ENCODE measurements around the gene ATP10A.

- TF ChIP-seq CTCF (IDR thresholded peaks at IDR 0.05; ENCODE audit: poor library complexity, severe bottlenecking) = no peak
- TF ChIP-seq REST (IDR thresholded peaks at IDR 0.05; ENCODE audit: borderline replicate concordance) = no peak
- no peak for TF ChIP-seq POLR2AphosphoS5 (IDR thresholded peaks at IDR 0.05)
- no peak for TF ChIP-seq EP300 (conservative IDR thresholded peaks at IDR 0.05; ENCODE audit: poor library complexity, severe bottlenecking)
- no peak for TF ChIP-seq EZH2 (IDR thresholded peaks at IDR 0.05; ENCODE audit: borderline replicate concordance, insufficient read depth, low read length, poor library complexity, severe bottlenecking)
- TF ChIP-seq TAF1 (IDR thresholded peaks at IDR 0.05; ENCODE audit: low read depth) = no peak
- TF ChIP-seq RAD21 (conservative IDR thresholded peaks at IDR 0.05) = no peak
- no peak for TF ChIP-seq SMC3 (conservative IDR thresholded peaks at IDR 0.05; ENCODE audit: poor library complexity)
- no peak for TF ChIP-seq MXI1 (conservative IDR thresholded peaks at IDR 0.05; ENCODE audit: poor library complexity, severe bottlenecking)
These were observed 204.6 kb downstream of the ATP10A start for GRCh38 chr15:25658560-25658959.

Data from neural cell (in vitro differentiated cells).